GM18520 (cell line): ENCODE measurements around the gene ATXN7L1.
"Not testable (repeated sequence)": the region's sequence is repeated elsewhere in the genome, so short reads cannot be mapped to it uniquely, and the experiment has no call there.

Experiments
- ATAC-seq: cut with Tn5 transposase; IDR thresholded peaks from one replicate; pipeline ENCODE4 v1.9.1; 2021; ENCODE audit not compliant: unreplicated experiment

Gene ATXN7L1

DNA sequence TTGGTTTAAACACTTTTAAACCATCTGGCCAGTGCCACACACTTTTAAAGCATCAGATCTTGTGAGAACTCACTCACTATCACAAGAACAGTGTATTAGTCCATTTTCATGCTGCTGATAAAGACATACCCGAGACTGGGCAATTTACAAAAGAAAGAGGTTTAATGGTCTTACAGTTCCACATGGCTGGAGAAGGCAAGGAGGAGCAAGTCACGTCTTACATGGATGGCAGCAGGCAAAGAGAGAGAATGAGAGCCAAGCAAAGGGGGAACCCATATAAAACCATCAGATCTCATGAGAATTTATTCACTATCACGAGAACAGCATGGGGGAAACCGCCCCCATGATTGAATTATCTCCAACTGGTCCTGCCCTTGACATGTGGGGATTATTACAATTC, 165.7 kb downstream of the ATXN7L1 start:
- not testable (repeated sequence) for ATAC-seq

DNA sequence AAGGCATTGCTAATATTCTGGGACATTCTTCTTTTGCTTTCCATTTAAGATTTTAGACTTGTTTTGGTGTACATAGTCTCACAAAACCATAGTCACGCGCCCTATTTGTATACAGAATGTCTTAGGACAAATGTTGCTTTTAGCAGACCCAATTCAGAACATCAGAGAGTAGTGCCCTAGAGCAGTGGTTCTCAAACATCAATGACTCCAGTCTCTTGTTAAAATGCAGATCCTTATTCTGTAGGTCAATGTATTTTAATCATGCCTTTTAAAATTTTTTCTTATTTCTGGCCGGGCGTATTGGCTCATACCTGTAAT, 167.7 kb downstream of the ATXN7L1 start:
- ATAC-seq = no peak

DNA sequence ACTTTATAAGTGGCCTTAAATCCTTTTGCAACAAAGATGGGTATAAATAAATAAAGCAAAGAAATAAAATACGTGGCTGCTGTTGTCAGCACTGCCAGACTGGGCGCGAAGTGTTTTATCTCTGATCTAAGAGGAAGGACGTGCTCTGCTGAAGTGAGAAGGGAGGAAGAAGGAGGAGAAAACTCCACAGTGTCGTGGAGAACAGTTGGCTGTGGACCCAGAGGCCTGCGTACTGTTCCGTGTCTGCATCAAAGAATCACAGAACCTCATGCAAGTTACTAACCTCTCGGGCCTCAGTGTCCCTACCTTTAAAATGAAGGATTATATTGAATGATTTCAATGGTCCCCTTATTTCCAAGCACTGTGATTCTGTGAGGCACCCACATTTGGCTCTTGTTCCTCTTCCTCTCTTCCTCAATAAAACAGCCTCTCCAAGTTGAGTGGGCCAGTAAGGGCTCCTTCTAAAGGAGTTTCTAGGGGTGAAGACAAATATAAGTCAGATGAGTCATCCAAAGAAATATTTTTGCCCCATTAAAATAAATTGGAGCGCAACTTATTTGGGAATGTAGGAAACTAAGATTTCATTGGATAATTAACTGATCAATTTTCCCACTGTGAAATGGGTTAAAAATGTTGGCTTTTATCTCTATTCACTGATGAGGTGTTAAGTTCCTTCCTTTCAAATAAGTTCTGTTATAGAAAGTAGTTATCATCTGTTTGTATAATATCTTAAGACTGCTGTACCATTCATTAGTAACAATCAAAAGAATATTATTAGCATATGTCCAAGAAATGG, 168.2 kb downstream of the ATXN7L1 start:
- no peak for ATAC-seq

DNA sequence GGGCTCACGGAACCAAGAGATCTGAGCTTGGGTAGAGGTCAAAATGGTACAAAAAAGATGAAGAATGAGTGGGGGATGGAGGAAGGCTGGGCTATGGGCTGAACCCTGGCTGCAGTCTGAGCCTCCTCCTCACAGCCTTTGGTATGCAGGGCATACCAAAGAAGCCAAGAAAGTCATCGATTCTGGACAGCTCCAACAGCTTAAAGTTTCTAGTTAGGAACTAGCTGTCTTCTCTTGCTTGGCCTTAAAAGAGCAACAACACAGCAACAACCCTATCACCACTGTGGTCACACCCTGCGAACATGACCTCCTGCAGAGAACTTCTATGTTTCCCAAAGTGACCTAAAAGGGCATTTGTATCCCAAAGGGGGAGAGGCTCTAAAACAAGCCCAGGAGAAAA, 169.0 kb downstream of the ATXN7L1 start:
- no peak for ATAC-seq

DNA sequence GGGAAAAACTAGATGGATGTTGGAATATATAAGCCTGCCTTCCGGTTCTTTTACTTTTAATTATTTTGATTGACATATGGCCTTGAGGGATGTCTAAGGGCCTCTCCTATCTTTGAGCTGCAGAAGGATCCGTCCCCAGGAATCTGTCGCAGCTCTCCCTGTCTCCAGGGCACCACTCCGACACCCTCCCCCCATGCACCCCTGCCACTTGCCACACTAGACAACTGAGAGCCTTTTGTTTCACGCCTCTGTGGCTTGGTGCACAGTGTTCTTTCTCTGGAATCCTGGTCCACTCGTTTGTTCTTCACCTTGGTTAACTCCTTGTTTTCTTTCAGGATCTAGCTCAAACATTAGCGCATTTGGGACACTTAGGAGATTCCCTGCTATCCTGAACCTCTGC, 171.0 kb downstream of the ATXN7L1 start:
- no peak for ATAC-seq

DNA sequence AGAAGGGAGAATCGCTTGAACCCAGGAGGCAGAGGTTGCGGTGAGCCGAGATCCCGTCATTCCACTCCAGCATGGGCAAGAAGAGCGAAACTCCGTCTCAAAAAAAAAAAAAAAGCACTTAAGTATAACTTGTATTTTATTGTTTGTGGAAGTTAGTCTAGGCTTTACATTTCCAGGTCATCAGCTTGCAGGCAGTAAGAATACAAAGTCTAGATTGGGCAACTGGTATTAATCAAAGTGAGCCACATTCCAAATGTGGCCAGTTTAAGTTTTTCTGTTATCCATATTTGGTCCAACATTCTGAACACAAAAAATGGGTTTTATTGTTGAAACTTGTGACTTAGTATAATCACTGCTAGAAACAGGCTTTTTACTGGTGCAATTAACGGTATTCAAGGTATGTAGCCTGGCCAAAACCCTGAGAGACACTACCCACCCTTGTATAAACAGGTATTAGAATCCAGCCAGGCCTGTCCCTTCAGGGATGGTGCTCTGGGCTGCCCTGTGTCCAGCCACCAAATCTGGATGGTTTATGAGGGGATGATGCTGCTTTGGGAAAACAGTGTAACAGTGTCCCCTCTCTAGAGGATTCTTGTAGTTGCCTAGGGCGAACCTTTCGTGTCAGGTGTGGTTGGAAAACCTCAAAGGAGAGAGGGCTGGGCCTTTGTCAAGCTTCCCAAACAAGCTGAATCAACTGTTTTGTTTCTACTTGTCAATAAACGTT, 173.0 kb downstream of the ATXN7L1 start:
- ATAC-seq = no peak

DNA sequence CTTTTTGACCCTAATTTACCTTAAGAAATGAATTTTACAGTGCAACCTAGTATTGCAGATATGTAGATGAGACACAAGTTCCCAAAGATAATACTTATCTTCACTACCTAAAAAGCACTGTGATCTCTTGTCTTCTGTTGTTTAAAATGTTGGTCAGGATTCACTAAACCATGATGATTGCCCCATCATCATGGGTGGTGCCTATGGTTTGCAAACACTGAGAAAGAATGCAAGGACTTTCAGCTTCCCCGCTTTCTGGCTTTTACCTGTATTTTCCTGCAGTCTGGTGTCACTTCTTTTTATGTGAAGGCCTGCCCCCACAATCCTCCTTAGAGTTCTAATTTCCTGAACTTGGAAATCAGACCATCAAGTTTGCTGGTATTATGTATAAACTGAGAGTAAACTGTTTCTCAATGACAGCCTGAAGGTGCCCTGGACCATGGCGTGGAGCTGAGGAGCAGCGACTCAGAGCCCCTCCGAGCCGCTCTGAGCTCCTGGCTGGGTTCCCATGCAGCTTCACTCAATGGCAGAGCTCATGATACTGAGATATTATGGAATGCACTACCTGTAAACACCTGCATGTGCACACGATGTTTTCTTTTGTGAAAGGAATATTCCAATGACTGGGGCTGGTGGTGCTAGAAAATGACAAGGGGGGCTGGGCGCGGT, 176.7 kb downstream of the ATXN7L1 start:
- no peak for ATAC-seq

DNA sequence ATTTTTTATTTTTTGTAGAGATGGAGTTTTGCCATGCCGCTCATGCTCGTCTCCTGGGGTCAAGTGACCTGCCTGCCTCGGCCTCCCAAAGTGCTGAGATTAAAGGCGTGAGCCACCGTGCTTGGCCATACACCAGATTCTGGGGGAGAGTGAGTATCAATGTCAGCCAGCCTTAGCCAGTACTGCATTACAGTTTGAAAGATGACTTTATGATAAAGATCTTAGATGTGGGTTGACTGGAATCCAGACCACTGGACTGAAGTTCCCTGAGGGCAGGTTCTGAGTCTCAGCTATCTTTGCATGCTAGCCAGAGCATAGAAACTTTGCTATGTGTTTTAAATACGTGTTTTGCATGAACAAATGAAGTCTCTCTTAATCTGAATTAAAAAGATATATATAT, 177.9 kb downstream of the ATXN7L1 start:
- ATAC-seq = no peak

DNA sequence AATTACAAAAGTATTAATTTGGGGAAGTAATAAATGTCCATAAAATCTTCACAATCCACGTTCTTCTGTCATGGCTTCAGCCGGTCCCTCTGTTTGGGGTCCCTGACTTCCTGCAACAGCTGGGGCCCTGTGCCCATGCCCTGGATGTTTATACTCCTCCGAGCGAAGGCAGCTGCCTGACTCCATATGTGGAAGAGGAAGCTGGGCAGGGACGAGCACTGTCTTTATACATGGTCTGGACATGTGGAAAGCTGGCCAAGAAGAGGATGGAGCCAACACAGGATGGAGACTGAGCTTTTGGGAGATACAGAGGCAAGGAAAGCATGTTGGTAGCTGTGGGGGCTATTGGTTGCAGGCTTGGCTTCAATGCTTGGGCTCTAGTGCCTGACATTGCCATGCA, 178.6 kb downstream of the ATXN7L1 start:
- ATAC-seq = no peak

DNA sequence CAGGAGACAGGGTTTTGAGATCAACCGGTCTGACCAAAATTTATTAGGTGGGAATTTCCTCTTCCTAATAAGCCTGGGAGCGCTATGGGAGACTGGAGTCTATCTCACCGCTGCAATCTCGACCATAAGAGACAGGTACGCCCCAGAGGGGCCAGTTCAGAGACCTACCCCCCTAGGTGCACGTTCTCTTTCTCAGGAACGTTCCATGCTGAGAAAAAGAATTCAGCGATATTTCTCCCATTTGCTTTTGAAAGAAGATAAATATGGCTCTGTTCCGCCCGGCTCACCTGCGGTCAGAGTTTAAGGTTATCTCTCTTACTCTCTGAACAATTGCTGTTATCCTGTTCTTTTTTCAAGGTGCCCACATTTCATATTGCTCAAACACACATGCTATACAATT, 179.2 kb downstream of the ATXN7L1 start:
- not testable (repeated sequence) for ATAC-seq

DNA sequence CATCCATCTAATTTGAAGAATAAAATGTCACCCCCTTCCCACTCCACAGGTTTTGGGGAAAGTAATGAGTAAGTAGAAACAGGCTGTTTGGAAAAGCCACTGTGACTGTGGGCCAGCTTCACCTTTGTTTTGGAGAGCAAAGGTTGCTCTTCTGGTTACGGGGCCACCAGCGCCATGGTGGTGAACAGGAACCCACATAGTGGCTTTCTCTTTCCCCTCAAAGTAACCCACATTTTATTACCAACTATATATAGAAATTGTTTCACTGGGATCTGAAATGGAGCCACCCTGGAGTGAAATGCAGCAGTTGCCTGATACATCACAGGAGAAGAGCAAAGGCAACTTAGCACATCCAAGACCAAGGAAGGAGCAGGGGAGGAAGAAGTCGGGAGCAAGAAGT, 182.8 kb downstream of the ATXN7L1 start:
- ATAC-seq = no peak

DNA sequence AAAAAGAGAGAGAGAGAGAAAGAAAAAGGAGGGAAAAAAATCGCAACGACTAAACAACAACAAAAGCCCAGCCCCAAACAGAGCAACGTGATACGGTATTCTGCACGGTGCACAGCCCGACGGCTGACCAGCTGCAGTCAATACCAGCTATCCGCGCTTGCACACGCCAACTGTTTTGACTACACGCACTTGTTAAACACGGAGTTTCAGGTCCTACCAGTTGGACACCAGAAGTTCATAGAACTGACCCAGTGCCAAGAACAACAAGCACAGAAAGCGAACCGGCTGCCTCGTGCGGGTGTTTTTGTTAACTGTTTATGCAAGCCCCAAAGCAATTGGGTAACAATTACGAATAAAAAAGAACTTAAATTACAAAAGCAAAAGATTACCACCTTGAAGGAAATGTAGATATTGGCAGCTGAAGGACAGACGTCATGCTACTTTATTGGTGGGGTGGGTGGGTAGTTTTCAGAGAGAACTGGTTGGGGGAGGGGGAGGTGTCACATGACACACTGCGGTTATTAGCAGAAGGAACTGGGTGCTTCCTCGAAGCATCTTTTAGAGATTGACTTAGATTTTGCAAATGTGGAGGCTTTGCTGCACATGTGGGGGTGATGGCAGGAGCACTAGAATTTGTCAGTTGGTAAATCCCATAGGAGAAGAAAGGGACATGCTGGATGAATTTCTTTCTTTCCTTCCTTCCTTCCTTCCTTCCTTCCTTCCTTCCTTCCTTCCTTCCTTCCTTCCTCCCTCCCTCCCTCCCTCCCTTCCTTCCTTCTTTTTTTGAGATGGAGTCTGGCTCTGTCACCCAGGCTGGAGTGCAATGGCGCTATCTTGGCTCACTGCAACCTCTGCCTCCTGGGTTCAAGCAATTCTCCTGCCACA, 184.5 kb downstream of the ATXN7L1 start:
- no peak for ATAC-seq

DNA sequence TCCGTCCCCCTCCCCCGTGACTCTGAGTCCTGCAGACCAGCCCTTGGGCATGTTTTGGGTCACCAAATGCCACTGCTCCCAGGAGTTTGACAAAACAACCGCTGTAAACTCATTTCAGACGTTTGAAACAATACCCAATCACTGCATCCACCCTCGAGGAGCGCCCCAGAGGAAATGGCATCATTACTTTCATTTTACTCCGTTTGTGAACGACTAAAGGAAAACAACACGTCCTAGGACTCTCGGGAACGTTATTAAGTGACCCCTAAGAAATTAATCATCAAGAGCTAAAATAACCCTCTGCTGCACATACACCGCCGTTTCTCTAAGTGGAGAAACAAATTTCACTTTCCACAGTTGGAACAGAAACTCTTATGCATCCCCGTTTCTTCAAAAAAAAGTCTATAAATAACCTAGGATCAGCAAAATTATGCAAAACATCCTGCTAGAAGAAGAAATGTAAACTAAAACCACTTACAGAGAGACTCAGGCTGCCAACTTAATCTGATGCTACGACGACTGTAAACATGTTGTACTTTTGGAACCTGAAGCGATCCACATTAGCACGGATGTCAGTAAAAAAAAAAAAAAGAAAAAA, 185.2 kb downstream of the ATXN7L1 start:
- no peak for ATAC-seq

DNA sequence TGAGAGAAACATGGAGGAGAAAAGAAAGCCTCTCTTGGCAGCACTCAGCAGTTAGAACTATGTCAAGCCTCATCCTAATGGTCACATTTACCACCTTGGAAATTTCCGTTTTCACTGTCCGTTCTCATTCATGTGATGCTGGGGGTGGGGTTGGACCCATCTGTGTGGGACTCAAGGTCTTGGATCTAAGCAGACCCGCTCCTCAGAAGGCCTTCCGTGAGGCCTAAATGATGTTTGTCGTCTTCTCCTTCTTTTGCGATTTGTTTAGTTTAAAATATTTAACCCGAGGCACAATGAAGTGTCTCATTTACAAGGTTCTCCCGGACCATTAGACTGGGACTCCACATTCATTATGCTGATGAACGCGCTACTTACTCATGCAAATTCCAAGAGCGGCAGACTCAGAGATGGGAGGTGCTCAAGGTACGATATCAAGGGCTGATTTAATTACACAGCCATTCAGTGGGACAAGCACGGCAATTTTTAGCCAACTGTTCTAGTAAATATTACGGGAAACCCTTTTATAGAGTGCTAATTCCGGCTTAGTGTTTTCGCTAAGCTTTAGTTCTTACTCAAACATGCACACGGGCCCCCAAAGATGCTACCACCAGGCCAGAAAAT, 186.0 kb downstream of the ATXN7L1 start:
- ATAC-seq = no peak

DNA sequence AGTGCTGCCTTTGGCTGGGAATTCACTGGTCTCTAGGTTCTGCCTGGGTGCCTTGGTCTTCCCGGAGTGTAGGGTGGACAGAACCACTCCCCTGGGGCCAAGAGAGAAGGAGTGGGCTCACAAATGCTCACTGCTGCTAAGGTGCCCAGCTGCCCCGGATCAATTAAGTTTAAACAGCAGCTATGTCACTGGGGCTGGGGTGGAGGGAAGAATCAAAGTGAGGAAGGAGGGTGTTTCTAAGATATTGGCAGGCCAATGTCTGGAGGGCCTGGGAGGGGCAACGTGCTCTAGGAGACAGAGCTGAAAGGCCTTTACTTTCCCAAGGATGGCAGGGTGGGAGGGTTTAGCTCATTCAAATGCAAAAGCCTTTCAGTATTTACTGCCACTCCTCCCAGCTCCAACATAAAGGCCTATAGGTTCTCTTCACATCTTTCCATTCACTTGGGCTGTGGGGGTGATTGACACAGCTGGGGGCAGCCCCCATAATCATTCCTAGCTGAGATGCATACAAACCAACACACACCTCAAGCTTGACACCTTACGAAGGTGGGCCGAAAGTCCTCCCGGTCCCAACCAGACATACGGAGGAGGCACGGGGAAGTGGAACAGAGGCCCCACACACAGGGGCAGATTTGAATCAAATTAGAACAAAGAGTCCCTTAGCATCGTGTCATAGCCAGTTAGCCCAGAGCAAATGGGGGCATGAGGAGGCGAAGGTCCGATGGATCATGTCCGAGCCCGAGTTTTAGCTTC, 187.2 kb downstream of the ATXN7L1 start:
- no peak for ATAC-seq

DNA sequence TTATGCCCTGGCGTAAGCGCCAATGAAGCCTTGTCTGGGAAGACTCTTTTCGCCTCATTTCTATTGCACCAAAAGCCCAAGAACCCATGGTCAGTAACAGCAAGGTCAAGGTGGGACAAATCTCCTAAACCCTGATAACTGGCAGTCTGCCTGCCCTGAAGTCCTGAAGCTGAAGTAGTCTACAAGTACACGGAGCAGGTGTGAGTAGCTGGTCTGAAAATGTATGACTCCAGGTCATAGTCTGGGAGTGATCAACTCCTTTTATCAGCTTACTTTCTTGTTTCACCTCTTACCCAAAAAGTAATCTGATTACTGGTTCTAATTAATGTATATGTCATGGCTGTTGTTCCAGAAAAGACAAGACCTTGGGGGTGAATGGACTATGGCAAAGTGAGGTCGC, 187.8 kb downstream of the ATXN7L1 start:
- no peak for ATAC-seq

DNA sequence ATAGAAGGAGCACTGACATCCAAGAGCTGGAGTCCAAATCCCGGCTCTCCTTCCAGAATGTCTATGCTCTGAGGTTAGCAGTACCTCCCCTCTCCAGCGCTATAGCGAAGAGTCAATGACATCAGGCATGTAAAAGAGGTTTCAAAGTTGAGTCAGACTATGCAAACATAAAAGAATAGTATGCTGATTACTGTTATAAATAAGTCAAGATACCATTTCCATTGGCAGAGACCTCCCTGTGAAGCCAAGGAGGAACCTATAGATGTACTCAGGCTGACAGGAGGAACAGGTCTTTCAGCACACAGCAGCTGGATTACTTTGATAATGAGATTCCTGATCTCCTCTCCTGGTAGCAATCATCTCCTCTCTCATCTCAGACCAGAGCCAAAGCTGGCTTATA, 191.2 kb downstream of the ATXN7L1 start:
- no peak for ATAC-seq

DNA sequence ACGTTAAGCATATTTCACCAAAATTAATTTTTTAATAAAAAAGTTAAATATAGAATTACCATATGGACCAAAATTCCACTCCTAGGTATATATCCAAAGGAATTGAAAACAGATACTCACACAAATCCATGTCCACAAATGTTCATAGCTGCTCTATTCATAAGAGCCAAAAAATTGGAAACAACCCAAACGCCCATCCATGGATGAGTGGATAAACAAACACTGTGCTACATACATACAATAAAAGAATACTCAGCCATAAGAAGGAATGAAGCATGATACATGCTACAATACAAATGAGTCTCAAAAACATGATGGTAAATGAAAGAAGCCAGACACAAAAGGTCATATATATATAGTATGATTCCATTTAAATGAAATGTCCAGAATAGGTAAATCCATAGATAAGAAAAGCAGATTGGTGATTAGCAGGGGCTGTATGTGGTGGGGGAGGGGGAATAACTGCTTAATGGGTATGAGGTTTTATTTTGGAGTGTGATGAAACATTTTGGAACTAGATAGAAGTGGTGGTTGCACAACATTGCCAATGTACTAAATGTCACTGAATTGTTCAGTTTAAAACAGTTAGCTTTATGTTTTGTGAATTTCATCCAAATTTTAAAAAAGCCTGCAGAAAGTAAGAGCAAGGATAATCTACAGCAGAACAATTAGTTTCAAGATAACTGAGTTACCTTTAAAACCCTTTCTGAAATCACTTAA, 193.9 kb downstream of the ATXN7L1 start:
- ATAC-seq = no peak
